H54 (cell line): ENCODE results near the gene WDFY2.

Experiments used
- DNase-seq: peaks from one replicate; pipeline ENCODE4 v3.0.0; 2011; ENCODE audit warnings: low spot score, mixed read lengths; ENCODE audit not compliant: insufficient read length
- FAIRE-seq: peaks from 3 replicates; lab custom pipeline; 2011; peaks lifted over from hg19 to GRCh38; lab: Jason Lieb, UNC
- POLR2A ChIP-seq: IDR thresholded peaks from 2 replicates; pipeline ENCODE4 v1.6.1; 2011; ENCODE audit warnings: low read depth, mild to moderate bottlenecking, low read length

Gene WDFY2

GRCh38 chr13:51719394-51719793 is 135.1 kb downstream of the WDFY2 start:
- TF ChIP-seq POLR2A = no peak
- FAIRE-seq (no peak), DNase-seq (no peak)

GRCh38 chr13:51721496-51721895 is 137.2 kb downstream of the WDFY2 start:
- no peak for DNase-seq
- TF ChIP-seq POLR2A = no peak
- no peak for FAIRE-seq

GRCh38 chr13:51723529-51723928 is 139.3 kb downstream of the WDFY2 start:
- FAIRE-seq (no peak), DNase-seq (no peak)
- no peak for TF ChIP-seq POLR2A

- FAIRE-seq (no peak), DNase-seq (no peak)
- no peak for TF ChIP-seq POLR2A
Measured at GRCh38 chr13:51724721-51725120, 140.5 kb downstream of the WDFY2 start.

- TF ChIP-seq POLR2A = no peak
- DNase-seq = no peak
- no peak for FAIRE-seq
Measured at GRCh38 chr13:51726446-51727193, 142.4 kb downstream of the WDFY2 start.

GRCh38 chr13:51727634-51728274 is 143.5 kb downstream of the WDFY2 start:
- DNase-seq (no peak), FAIRE-seq (no peak)
- TF ChIP-seq POLR2A = no peak

- FAIRE-seq = no peak
- TF ChIP-seq POLR2A = no peak
- no peak for DNase-seq
Measured at GRCh38 chr13:51728275-51728673, 144.0 kb downstream of the WDFY2 start.

GRCh38 chr13:51728972-51729371 is 144.7 kb downstream of the WDFY2 start:
- no peak for TF ChIP-seq POLR2A
- FAIRE-seq (no peak), DNase-seq (no peak)

- DNase-seq (peak; percentile 23), FAIRE-seq (peak; percentile 6)
Measured at GRCh38 chr13:51729866-51730553, 145.7 kb downstream of the WDFY2 start.

GRCh38 chr13:51730927-51731326 is 146.7 kb downstream of the WDFY2 start:
- TF ChIP-seq POLR2A = no peak
- FAIRE-seq (no peak), DNase-seq (no peak)

More at GRCh38 chr13:51729866-51730553, 145.7 kb downstream of the WDFY2 start:
- no peak for TF ChIP-seq POLR2A

- no peak for TF ChIP-seq POLR2A
- no peak for FAIRE-seq
- DNase-seq = no peak
Measured at GRCh38 chr13:51731759-51732158, 147.5 kb downstream of the WDFY2 start.

- no peak for DNase-seq
- FAIRE-seq = no peak
- TF ChIP-seq POLR2A = no peak
Measured at GRCh38 chr13:51733374-51734298, 149.4 kb downstream of the WDFY2 start.

- no peak for TF ChIP-seq POLR2A
- no peak for DNase-seq
Measured at GRCh38 chr13:51734786-51735185, 150.5 kb downstream of the WDFY2 start.

More at GRCh38 chr13:51734786-51735185, 150.5 kb downstream of the WDFY2 start:
- no peak for FAIRE-seq
